ENCODE results near the gene CDC123.

Gene CDC123

DNA sequence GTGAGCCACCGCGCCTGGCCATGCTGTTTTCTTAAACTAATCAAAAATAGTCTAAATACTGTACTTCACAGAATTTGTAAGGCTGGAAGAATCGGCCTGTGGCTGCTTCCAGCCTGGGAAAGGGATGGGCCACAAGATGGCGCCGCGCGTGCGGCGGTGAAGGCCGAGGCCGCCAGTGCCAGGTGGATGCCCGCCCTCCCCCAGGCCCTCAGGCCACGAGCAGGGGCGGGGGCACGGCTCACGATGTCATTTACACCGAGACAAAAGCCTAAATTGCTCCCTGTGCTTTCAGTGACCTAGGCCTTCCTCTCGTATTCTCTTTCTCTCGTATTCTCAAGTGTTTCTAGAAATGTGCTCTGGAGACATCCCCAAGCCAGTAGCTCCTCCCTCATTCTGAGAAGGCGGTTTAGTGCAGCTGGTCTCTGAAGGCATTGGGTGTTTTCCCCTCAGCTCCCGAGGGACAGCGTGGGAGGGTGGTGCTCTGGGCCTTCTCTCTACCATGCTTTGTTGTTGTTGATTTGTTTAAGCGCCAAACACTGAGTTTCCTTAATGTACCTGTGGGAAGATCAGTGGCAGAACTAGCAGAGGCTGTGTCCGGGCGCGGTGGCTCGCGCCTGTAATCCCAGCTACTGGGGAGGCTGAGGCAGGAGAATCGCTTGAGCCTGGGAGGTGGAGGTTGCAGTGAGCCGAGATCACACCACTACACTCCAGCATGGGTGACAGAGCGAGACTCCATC lies 68.4 kb downstream of the CDC123 start:
- peak overlapping the region; percentile 57; the same call in 1 of the 2 replicates for H3K27ac ChIP-seq (ENCODE audit: extremely low read depth, low read depth, low read length)
- POLR2A ChIA-PET, result interaction anchor here (1.6 kb wide), 1 partner anchor 84 kb away, joined by 3 read pairs; no protein-coding TSS in a partner anchor
- TF ChIP-seq ZFP69B (tag by site-specific recombination; IDR thresholded peaks at IDR 0.05) (0 out of 2 replicates have a peak, but pooled peaks have one; percentile 50), ZBTB1 (tag by site-specific recombination; IDR thresholded peaks at IDR 0.05) (no peak), ZBTB21 (tag by site-specific recombination; IDR thresholded peaks at IDR 0.05) (no peak), YY2 (tag by site-specific recombination; IDR thresholded peaks at IDR 0.05) (0 out of 2 replicates have a peak, but pooled peaks have one; percentile 17), ZNF792 (tag by site-specific recombination; IDR thresholded peaks at IDR 0.05) (no peak), ZSCAN30 (tag by site-specific recombination; IDR thresholded peaks at IDR 0.05) (peak; percentile 84), ZSCAN16 (tag by site-specific recombination; IDR thresholded peaks at IDR 0.05) (no peak), ZXDB (tag by site-specific recombination; IDR thresholded peaks at IDR 0.05) (peak; percentile 95), ZNF600 (tag by site-specific recombination; IDR thresholded peaks at IDR 0.05) (0 out of 2 replicates have a peak, but pooled peaks have one; percentile 8), GFI1B (tag by site-specific recombination; IDR thresholded peaks at IDR 0.05) (no peak), ZNF843 (tag by site-specific recombination; IDR thresholded peaks at IDR 0.05) (0 out of 2 replicates have a peak, but pooled peaks have one; percentile 28), IKZF3 (tag by site-specific recombination; IDR thresholded peaks at IDR 0.05) (peak; percentile 49), ZNF24 (tag by site-specific recombination; IDR thresholded peaks at IDR 0.05) (peak; percentile 58), ZNF211 (tag by site-specific recombination; IDR thresholded peaks at IDR 0.05; ENCODE audit: low read depth) (no peak), ZNF274 (IDR thresholded peaks at IDR 0.05; ENCODE audit: low read length) (no peak), ZNF274 (tag by site-specific recombination; IDR thresholded peaks at IDR 0.05; ENCODE audit: borderline replicate concordance) (no peak), REPIN1 (tag by site-specific recombination; IDR thresholded peaks at IDR 0.05; ENCODE audit: low read depth) (no peak), MYNN (tag by site-specific recombination; IDR thresholded peaks at IDR 0.05; ENCODE audit: borderline replicate concordance) (no peak), OSR2 (tag by site-specific recombination; IDR thresholded peaks at IDR 0.05) (peak; percentile 26; the same call in 1 of the 2 replicates), FEZF1 (tag by site-specific recombination; IDR thresholded peaks at IDR 0.05) (no peak), KLF1 (tag by site-specific recombination; IDR thresholded peaks at IDR 0.05) (peak; percentile 77), ZNF366 (tag by site-specific recombination; conservative IDR thresholded peaks at IDR 0.05) (peak; percentile 65; the same call in 1 of the 2 replicates), ZNF266 (tag by site-specific recombination; IDR thresholded peaks at IDR 0.05; ENCODE audit: low read depth) (no peak), ZIC2 (tag by site-specific recombination; IDR thresholded peaks at IDR 0.05) (peak; percentile 7; the same call in 1 of the 2 replicates), SP2 (tag by site-specific recombination; IDR thresholded peaks at IDR 0.05) (peak; percentile 41; the same call in 1 of the 2 replicates), ZNF335 (tag by site-specific recombination; conservative IDR thresholded peaks at IDR 0.05) (peak; percentile 63), ZNF830 (tag by site-specific recombination; IDR thresholded peaks at IDR 0.05; ENCODE audit: low read depth) (no peak)
- TF ChIP-seq, protein P1, sequence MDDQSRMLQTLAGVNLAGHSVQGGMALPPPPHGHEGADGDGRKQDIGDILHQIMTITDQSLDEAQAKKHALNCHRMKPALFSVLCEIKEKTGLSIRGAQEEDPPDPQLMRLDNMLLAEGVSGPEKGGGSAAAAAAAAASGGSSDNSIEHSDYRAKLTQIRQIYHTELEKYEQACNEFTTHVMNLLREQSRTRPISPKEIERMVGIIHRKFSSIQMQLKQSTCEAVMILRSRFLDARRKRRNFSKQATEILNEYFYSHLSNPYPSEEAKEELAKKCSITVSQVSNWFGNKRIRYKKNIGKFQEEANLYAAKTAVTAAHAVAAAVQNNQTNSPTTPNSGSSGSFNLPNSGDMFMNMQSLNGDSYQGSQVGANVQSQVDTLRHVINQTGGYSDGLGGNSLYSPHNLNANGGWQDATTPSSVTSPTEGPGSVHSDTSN (CRISPR knock-in tag; IDR thresholded peaks at IDR 0.05), result 0 out of 2 replicates have a peak, but pooled peaks have one; percentile 53
- TF ChIP-seq, protein P2, sequence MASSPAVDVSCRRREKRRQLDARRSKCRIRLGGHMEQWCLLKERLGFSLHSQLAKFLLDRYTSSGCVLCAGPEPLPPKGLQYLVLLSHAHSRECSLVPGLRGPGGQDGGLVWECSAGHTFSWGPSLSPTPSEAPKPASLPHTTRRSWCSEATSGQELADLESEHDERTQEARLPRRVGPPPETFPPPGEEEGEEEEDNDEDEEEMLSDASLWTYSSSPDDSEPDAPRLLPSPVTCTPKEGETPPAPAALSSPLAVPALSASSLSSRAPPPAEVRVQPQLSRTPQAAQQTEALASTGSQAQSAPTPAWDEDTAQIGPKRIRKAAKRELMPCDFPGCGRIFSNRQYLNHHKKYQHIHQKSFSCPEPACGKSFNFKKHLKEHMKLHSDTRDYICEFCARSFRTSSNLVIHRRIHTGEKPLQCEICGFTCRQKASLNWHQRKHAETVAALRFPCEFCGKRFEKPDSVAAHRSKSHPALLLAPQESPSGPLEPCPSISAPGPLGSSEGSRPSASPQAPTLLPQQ (tag by site-specific recombination; IDR thresholded peaks at IDR 0.05), result peak; percentile 69; the same call in 1 of the 2 replicates
- TF ChIP-seq, protein P3, sequence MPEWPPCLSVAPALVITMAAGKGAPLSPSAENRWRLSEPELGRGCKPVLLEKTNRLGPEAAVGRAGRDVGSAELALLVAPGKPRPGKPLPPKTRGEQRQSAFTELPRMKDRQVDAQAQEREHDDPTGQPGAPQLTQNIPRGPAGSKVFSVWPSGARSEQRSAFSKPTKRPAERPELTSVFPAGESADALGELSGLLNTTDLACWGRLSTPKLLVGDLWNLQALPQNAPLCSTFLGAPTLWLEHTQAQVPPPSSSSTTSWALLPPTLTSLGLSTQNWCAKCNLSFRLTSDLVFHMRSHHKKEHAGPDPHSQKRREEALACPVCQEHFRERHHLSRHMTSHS (tag by site-specific recombination; IDR thresholded peaks at IDR 0.05), result no peak
- TF ChIP-seq, protein P4, sequence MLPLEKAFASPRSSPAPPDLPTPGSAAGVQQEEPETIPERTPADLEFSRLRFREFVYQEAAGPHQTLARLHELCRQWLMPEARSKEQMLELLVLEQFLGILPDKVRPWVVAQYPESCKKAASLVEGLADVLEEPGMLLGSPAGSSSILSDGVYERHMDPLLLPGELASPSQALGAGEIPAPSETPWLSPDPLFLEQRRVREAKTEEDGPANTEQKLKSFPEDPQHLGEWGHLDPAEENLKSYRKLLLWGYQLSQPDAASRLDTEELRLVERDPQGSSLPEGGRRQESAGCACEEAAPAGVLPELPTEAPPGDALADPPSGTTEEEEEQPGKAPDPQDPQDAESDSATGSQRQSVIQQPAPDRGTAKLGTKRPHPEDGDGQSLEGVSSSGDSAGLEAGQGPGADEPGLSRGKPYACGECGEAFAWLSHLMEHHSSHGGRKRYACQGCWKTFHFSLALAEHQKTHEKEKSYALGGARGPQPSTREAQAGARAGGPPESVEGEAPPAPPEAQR (tag by site-specific recombination; IDR thresholded peaks at IDR 0.05), result no peak
- TF ChIP-seq, protein P5, sequence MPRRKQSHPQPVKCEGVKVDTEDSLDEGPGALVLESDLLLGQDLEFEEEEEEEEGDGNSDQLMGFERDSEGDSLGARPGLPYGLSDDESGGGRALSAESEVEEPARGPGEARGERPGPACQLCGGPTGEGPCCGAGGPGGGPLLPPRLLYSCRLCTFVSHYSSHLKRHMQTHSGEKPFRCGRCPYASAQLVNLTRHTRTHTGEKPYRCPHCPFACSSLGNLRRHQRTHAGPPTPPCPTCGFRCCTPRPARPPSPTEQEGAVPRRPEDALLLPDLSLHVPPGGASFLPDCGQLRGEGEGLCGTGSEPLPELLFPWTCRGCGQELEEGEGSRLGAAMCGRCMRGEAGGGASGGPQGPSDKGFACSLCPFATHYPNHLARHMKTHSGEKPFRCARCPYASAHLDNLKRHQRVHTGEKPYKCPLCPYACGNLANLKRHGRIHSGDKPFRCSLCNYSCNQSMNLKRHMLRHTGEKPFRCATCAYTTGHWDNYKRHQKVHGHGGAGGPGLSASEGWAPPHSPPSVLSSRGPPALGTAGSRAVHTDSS (tag by site-specific recombination; IDR thresholded peaks at IDR 0.05), result no peak

More for the DNA sequence above, 68.4 kb downstream of the CDC123 start:
- no peaks in the 10 kb centered on the region for H3K9me3 ChIP-seq (ENCODE audit: control insufficient read depth, insufficient read depth, low read depth, low read length)
- peak overlapping the region; percentile 13; the same call in 1 of the 2 replicates for H3K4me3 ChIP-seq (ENCODE audit: low read depth, low read length)
- no peaks in the 10 kb centered on the region for H3K36me3 ChIP-seq (ENCODE audit: control insufficient read depth in 2 of 2, insufficient read depth in 1 of 2, low read length in 2 of 2)
- no peaks in the 10 kb centered on the region for H3K4me1 ChIP-seq (ENCODE audit: control insufficient read depth, insufficient read depth, low read length)
- CTCF ChIA-PET, result interaction anchor here (0.6 to 1.9 kb wide), 21 partner anchors 11 to 804 kb away, joined by 3 to 18 read pairs (median 5); no protein-coding TSS in a partner anchor

Data from HEK293 (cell line).